Measurements from ENCODE around the gene PGLYRP4.

PGLYRP4 gene

DNA sequence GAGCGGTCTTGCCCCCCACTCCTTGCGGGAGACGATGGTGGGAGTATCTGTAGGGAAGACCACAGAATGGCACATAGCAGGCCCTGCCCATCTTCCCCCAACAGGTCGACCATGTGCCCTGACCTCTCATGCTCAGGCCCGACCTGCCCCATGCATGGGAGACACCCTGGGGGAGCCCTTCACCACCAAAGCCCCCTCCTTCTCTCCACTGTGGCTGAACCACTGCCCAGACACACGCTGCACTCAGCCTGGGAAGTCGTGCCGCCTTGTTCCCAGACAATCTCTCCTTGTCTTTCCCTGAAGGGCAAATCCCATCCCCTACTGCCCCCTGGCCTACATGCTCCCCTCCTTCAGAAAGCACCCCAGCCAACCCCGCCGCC lies 41.4 kb downstream of the PGLYRP4 start:
- DNase-seq (ENCODE audit: low spot score in 2 of 2) (no peak), ATAC-seq (replicated peaks; ENCODE audit: extremely low read depth, poor library complexity, severe bottlenecking) (no peak)
- Mint-ChIP-seq H3K36me3 (ENCODE audit: insufficient read depth) (no peaks in the 10 kb centered on the region), H3K4me3 (no peak overlapping the region), H3K27ac (ENCODE audit: low read depth) (no peak overlapping the region), H3K9me3 (no peaks in the 10 kb centered on the region), H3K27me3 (peaks cover 43% of the 10 kb centered on the region), H3K4me1 (no peaks in the 10 kb centered on the region)

DNA sequence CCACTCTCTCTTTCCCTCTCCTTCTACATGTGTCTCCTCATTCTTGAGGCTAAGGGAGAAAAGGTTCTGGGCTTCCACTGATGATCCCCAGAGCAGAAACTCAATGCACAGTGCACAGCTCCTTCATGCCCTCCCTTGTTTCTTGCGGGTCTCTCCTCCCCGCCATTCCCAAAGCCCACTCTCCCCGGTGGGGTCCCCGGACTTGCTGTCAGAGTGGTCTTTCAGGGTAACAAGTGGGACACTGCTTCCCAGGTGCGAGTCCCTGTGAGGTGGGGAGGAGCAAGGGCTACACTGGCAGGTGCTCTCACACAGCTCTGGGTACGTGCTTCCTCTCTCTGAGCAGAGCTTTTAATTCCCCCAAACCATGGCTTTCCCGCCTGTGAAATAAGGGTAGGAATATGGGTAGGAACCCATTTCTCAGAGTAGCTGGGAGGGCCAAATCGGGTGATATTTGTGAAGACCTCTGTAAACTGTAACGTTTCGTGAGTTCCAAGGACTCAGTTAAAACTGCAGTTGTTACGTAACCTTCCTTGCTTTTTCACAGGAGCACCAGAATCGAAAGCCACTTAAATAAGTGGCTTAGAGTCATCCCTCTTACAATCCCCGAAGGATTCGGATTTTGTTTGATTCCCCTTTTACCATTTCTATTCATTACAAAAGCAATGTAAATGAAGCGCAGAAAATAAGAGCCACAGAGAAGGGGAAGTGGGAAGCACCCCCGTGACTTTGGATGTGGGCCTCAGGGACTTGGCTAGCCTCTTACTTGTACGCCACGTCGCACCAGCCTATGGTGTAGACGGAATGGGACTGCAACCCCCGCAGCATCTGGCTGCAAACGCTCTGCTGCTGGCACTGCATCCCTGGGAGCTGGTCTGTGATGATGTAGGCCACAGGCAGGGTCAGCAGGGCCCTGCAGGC lies 42.1 kb downstream of the PGLYRP4 start:
- Mint-ChIP-seq H3K4me1 (no peaks in the 10 kb centered on the region), H3K36me3 (ENCODE audit: insufficient read depth) (no peaks in the 10 kb centered on the region)
- ATAC-seq (replicated peaks; ENCODE audit: extremely low read depth, poor library complexity, severe bottlenecking), result no peak

DNA sequence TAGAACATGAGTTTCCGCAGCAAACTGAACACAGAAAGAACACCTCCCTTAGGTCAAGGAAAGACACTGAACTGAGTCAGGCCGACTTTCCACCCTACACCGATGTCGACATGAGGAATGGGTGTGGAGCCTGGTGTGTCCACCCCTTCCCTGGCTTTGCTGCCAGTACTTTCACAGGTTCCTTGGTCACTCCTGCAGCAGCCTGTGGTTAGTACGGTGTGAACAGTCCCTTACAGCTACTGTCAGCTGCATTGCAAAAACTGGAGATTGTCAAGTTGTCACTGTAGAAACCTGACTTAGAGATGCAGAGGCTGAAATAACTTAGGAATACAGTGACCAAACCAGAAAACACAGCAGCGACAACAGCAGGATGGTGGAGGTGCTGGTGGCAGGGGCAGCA lies 43.0 kb downstream of the PGLYRP4 start:
- Mint-ChIP-seq H3K27me3 (peaks cover 38% of the 10 kb centered on the region), H3K4me1 (no peaks in the 10 kb centered on the region), H3K27ac (ENCODE audit: low read depth) (no peak overlapping the region), H3K9me3 (no peaks in the 10 kb centered on the region), H3K36me3 (ENCODE audit: insufficient read depth) (no peaks in the 10 kb centered on the region), H3K4me3 (no peak overlapping the region)
- ATAC-seq (replicated peaks; ENCODE audit: extremely low read depth, poor library complexity, severe bottlenecking) (no peak), DNase-seq (ENCODE audit: low spot score in 2 of 2) (no peak)

More for the DNA sequence above, 42.1 kb downstream of the PGLYRP4 start:
- DNase-seq (ENCODE audit: low spot score in 2 of 2), result no peak
- Mint-ChIP-seq H3K27me3 (peaks cover 38% of the 10 kb centered on the region), H3K9me3 (no peaks in the 10 kb centered on the region), H3K27ac (ENCODE audit: low read depth) (no peak overlapping the region), H3K4me3 (no peak overlapping the region)

DNA sequence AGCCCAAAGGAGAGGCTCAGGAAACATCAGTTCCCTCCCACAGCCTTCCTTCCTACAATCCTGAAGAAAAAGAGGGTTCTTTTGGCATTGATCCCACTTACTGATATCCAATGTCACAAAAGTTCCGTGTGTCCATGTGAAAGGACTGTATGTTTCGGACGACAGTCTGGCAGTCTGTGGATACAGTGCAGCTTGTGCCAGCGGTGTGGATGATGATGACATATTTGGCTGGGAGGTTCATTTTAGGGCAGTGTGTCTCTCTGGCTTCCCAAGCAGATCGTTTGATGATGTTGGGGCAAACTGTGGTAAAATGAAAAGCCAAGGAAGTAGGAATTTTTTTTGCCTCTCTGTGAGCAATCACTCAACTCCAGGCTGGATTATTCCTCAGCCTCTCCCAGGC lies 46.3 kb downstream of the PGLYRP4 start:
- Mint-ChIP-seq H3K4me1 (no peaks in the 10 kb centered on the region), H3K36me3 (ENCODE audit: insufficient read depth) (no peaks in the 10 kb centered on the region), H3K27ac (ENCODE audit: low read depth) (no peak overlapping the region), H3K27me3 (peaks cover 15% of the 10 kb centered on the region), H3K9me3 (no peaks in the 10 kb centered on the region), H3K4me3 (no peak overlapping the region)
- DNase-seq (ENCODE audit: low spot score in 2 of 2) (no peak), ATAC-seq (replicated peaks; ENCODE audit: extremely low read depth, poor library complexity, severe bottlenecking) (no peak)

DNA sequence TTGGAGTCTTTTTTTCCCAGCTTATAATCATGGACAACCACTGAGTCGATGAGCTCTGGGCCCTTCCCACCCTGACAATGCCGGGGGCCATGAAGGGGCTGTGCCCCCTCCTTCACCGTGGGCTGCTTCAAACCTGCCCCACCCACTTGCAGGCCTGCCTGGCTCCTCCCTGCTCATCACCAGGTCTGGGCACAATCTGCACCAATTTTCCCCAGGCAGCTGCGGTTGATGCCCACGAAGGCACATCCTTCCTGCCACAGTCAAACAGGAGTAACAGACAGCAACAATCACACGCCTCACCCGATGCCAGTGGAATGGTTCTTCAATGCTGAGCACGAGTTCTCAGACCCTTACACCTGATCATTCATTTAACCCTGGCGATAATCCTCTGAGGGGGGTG lies 54.8 kb downstream of the PGLYRP4 start:
- Mint-ChIP-seq H3K4me3 (no peak overlapping the region), H3K27ac (ENCODE audit: low read depth) (no peak overlapping the region), H3K36me3 (ENCODE audit: insufficient read depth) (no peaks in the 10 kb centered on the region), H3K9me3 (no peaks in the 10 kb centered on the region), H3K4me1 (peaks cover 13% of the 10 kb centered on the region), H3K27me3 (peaks cover 36% of the 10 kb centered on the region)
- no peak for ATAC-seq (replicated peaks; ENCODE audit: extremely low read depth, poor library complexity, severe bottlenecking)
- no peak for DNase-seq (ENCODE audit: low spot score in 2 of 2)

DNA sequence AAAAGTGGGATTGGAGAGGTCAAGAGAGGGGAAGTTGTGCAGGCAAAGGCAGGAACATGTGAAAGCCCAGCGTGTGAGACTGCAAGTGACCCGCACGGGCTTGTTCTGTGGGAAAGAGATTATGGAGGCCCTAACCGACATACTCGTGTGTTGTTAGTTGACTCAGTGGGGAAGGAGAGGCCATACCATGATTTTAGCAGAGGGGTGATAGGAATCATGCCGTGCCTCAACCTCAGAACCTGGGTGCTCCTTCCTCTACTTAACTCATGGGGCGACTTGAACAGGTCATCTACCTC lies 55.2 kb downstream of the PGLYRP4 start:
- peaks cover 13% of the 10 kb centered on the region for H3K4me1 Mint-ChIP-seq
- DNase-seq (ENCODE audit: low spot score in 2 of 2) (no peak), ATAC-seq (replicated peaks; ENCODE audit: extremely low read depth, poor library complexity, severe bottlenecking) (no peak)
- H3K36me3 Mint-ChIP-seq (ENCODE audit: insufficient read depth), result no peaks in the 10 kb centered on the region
- no peak overlapping the region for H3K4me3 Mint-ChIP-seq
- peaks cover 36% of the 10 kb centered on the region for H3K27me3 Mint-ChIP-seq
- H3K9me3 Mint-ChIP-seq, result no peaks in the 10 kb centered on the region
- H3K27ac Mint-ChIP-seq (ENCODE audit: low read depth), result no peak overlapping the region

DNA sequence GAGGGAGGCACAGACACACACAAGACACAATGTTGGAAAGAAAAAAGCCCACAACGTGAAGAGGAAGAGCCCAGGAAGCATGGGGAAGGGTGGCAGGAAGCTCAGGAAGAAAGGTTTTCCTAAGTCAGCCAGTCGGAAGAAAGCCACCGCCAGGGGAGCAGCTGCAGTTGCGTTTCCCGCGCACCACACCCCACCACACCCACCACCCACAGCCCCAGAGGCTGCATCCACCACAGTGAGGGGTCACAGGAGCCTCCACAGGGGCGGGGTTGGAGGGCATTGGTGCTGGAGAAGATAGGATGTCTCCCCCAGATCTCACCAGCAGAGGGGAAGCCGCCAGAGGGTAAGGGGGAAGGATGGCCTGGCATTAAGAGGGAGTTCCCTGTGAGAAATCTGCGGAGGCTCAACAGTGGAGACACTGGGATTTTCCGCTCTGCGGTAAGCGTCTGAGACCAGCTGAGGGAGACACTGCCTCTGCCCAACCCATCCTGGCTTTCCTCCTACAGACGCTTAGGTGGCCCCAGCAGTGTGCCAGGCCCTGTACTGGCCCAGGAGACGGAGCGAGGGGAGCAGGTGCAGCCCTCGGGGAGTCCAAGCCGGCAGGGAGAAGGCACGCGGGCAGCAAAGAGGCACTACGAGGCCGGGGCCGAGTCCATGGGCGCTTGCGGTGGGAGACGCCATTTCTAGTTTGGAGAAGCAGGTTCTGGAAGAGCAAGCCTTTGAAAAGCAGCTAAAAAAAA lies 55.7 kb downstream of the PGLYRP4 start:
- peaks cover 36% of the 10 kb centered on the region for H3K27me3 Mint-ChIP-seq
- H3K4me1 Mint-ChIP-seq, result peaks cover 13% of the 10 kb centered on the region
- no peaks in the 10 kb centered on the region for H3K9me3 Mint-ChIP-seq
- H3K27ac Mint-ChIP-seq (ENCODE audit: low read depth), result no peak overlapping the region
- ATAC-seq (replicated peaks; ENCODE audit: extremely low read depth, poor library complexity, severe bottlenecking), result no peak
- H3K4me3 Mint-ChIP-seq, result no peak overlapping the region
- H3K36me3 Mint-ChIP-seq (ENCODE audit: insufficient read depth), result no peaks in the 10 kb centered on the region
- DNase-seq (ENCODE audit: low spot score in 2 of 2), result no peak

DNA sequence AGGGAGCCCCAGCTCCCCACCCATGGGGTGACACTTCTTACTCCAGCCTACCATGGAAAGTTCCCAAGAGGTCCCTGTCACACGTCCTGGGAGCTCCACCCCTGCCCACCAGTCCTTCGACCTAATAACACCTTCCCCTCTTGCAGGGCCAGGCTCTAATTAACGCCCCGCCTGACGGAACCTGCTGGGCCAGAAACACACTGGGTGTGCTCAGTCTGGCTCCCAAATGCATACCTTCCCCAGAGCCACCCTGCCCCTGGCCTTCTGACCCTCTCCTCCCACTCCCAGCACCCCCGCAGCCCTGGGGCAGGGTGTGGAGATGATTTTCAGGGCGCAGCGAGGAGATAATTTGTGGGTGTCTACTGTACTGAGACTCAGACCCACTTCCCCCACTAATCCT lies 56.5 kb downstream of the PGLYRP4 start:
- Mint-ChIP-seq H3K9me3 (no peaks in the 10 kb centered on the region), H3K4me3 (no peak overlapping the region), H3K4me1 (peaks cover 13% of the 10 kb centered on the region), H3K27me3 (peaks cover 36% of the 10 kb centered on the region), H3K27ac (ENCODE audit: low read depth) (no peak overlapping the region), H3K36me3 (ENCODE audit: insufficient read depth) (no peaks in the 10 kb centered on the region)
- no peak for ATAC-seq (replicated peaks; ENCODE audit: extremely low read depth, poor library complexity, severe bottlenecking)
- no peak for DNase-seq (ENCODE audit: low spot score in 2 of 2)

DNA sequence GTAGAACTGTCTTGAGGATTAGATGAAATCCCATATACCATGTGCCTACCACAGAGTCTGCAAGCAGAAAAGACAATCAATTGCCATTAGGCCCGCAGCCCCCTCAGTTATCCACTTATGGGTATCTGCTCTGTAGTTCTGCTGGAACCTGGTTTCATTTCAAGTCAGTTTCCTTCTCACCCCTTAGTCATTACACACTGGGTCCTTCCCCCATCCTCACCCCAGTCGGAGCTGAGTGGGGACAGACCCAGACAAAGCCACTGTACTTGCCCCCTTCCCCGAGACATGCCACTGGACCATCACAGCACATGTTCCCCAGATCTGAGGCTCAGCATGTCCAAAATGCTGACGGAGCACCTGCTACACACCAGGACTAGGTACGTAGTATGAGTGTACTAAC lies 57.1 kb downstream of the PGLYRP4 start:
- peaks cover 29% of the 10 kb centered on the region for H3K27me3 Mint-ChIP-seq
- DNase-seq (ENCODE audit: low spot score in 2 of 2) (no peak), ATAC-seq (replicated peaks; ENCODE audit: extremely low read depth, poor library complexity, severe bottlenecking) (no peak)
- no peak overlapping the region for H3K4me3 Mint-ChIP-seq
- no peaks in the 10 kb centered on the region for H3K9me3 Mint-ChIP-seq
- no peaks in the 10 kb centered on the region for H3K36me3 Mint-ChIP-seq (ENCODE audit: insufficient read depth)
- no peak overlapping the region for H3K27ac Mint-ChIP-seq (ENCODE audit: low read depth)
- H3K4me1 Mint-ChIP-seq, result peaks cover 13% of the 10 kb centered on the region

DNA sequence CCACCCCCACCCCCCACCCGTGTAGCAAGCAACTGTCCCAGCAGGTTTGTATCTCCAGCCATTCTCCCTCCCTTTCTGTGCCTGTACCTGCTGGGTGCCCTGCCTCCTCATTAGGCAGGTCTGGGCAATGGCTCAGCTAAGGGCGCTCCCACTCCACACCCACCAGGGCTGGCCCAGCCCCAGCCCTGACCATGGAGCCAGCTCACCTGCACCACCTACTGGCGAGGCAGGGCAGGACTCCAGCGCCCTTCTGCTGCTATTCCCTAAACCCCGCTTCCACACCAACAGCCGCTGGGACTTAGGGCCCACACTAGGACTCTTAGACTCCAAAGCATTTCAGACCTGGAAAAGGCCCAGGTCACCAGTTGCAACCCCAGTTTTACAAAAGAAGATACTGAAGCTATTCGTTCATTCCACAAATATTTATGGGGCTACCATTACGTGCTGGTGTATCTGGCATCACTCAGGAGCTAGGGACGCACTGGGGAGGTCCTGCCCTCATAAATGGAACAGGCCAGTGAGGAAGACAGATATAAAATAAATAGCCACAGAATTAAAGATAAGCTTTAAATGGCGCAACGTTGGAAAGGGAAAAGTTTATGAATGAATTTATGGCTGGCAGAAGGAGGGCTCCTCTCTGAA lies 59.9 kb downstream of the PGLYRP4 start:
- no peak for ATAC-seq (replicated peaks; ENCODE audit: extremely low read depth, poor library complexity, severe bottlenecking)
- H3K27ac Mint-ChIP-seq (ENCODE audit: low read depth), result no peak overlapping the region
- no peaks in the 10 kb centered on the region for H3K9me3 Mint-ChIP-seq
- DNase-seq (ENCODE audit: low spot score in 2 of 2), result no peak
- peaks cover 6% of the 10 kb centered on the region for H3K4me1 Mint-ChIP-seq
- H3K4me3 Mint-ChIP-seq, result no peak overlapping the region
- H3K36me3 Mint-ChIP-seq (ENCODE audit: insufficient read depth), result no peaks in the 10 kb centered on the region
- peaks cover 26% of the 10 kb centered on the region for H3K27me3 Mint-ChIP-seq
